ENCODE results near the gene FRK. TPM values are rescaled to one million over a fixed set of nuclear protein-coding genes. Genes with fewer than 3 reads are reported as not detected.

The FRK gene
- total RNA-seq, 1 donor from 2014 or later, result 7.4 TPM

DNA sequence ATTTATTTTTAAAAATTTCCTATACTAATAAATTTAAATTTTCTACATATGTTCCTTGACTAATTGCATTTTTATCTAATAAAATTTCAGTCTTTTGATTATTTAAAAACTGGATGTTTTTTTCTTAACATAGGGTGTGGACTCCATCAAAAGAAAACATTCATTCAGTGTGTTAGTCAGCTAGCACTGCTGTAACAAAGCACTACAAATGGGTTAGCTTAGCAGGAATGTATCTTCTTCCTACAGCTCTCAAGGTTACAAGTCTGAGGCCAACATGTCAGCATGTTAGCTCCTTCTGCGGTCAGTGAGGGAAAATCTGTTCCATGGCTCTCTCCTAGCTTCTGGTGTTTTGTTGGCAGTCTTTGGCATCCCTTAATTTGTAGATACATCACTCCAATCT is 32.5 kb downstream of the FRK start:
- TF ChIP-seq, protein P1, sequence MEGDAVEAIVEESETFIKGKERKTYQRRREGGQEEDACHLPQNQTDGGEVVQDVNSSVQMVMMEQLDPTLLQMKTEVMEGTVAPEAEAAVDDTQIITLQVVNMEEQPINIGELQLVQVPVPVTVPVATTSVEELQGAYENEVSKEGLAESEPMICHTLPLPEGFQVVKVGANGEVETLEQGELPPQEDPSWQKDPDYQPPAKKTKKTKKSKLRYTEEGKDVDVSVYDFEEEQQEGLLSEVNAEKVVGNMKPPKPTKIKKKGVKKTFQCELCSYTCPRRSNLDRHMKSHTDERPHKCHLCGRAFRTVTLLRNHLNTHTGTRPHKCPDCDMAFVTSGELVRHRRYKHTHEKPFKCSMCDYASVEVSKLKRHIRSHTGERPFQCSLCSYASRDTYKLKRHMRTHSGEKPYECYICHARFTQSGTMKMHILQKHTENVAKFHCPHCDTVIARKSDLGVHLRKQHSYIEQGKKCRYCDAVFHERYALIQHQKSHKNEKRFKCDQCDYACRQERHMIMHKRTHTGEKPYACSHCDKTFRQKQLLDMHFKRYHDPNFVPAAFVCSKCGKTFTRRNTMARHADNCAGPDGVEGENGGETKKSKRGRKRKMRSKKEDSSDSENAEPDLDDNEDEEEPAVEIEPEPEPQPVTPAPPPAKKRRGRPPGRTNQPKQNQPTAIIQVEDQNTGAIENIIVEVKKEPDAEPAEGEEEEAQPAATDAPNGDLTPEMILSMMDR (IDR thresholded peaks at IDR 0.05), result no peak
- DNase-seq (no peak), ATAC-seq (no peak)
- intact Hi-C loops (cut with DNase I), result no loop called here
- Histone ChIP-seq H3K36me3 (no peaks in the 10 kb centered on the region), H3K27ac (no peak overlapping the region), H3K4me1 (peaks cover 5% of the 10 kb centered on the region), H3K9me3 (no peaks in the 10 kb centered on the region), H3K27me3 (ENCODE audit: low read depth) (no peaks in the 10 kb centered on the region), H3K4me3 (no peak overlapping the region)

DNA sequence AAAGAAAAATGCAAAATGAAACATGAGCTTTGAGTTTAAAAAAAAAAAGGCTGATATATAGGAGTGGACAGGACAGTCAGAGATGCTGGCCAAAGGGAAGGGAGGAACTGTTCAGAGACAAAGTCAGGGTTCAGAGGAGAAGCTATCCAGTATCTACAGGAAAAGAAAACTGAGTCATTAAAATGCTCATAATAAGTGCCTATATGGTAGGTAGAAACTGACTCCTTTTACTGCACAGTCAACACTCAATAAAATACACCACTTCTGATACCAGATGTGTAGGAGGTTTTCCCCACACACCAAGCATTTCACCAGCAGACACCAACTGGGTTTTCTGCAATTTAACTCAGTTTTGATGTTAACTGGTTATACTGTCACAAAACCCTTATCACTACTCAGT is 32.9 kb downstream of the FRK start:
- peaks cover 5% of the 10 kb centered on the region for H3K4me1 ChIP-seq
- DNase-seq (no peak), ATAC-seq (no peak)
- H3K36me3 ChIP-seq, result no peaks in the 10 kb centered on the region
- no peak overlapping the region for H3K27ac ChIP-seq
- intact Hi-C loops (cut with DNase I), result no loop called here
- H3K4me3 ChIP-seq, result no peak overlapping the region
- H3K9me3 ChIP-seq, result no peaks in the 10 kb centered on the region
- no peaks in the 10 kb centered on the region for H3K27me3 ChIP-seq (ENCODE audit: low read depth)
- TF ChIP-seq, protein P1 (IDR thresholded peaks at IDR 0.05), result no peak

DNA sequence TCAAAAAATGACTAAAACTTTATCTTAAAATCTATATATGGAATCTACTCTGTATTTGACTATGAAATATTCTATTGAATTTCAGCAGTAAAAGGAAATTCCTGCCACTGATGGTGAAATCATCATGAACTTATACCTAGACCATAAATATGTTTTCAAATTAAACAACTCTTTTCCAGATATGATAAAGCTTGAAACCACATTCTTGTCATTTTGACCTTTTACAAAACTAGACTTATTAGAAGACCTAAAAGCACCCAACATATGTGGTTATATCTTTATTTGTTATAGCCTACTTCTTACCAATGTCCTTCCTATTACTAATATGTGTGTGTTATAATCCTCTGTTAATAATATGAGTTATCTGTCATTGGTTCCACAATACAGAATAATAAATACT is 35.3 kb downstream of the FRK start:
- ATAC-seq, result no peak
- no peaks in the 10 kb centered on the region for H3K9me3 ChIP-seq
- peaks cover 3% of the 10 kb centered on the region for H3K4me1 ChIP-seq
- intact Hi-C loops (cut with DNase I), result no loop called here
- H3K27me3 ChIP-seq (ENCODE audit: low read depth), result no peaks in the 10 kb centered on the region
- TF ChIP-seq, protein P1 (IDR thresholded peaks at IDR 0.05), result no peak
- no peak overlapping the region for H3K4me3 ChIP-seq
- H3K27ac ChIP-seq, result no peak overlapping the region
- DNase-seq, result no peak
- no peaks in the 10 kb centered on the region for H3K36me3 ChIP-seq

DNA sequence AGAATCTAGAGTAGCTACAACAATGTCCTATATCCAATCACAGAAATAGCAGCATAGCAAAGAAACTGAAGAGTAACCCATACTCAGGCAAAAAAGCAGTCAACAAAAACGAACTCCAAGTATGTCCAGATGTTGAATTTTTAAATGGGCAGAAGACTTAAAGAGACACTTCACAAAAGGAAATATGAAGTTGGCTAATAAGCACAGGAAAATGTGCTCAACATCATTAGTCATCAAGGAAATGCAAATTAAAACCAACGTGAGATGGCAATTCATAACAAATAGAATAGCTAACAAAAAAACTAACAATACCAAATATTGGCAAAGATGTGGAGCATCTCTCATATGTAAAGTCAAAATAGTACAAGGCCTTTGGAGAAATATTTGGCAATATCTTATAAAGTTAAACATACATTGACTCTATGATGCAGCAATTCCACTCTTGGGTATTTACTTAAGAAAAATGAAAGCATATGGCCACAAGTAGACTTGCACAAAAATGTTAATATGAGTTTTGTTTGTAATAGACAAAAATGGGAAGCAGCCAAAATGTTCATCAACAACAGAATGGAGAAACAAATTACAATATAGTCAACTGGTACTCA is 37.7 kb downstream of the FRK start:
- intact Hi-C loops (cut with DNase I), result no loop called here
- no peak for ATAC-seq
- TF ChIP-seq, protein P1 (IDR thresholded peaks at IDR 0.05), result no peak
- H3K9me3 ChIP-seq, result no peaks in the 10 kb centered on the region
- H3K4me1 ChIP-seq, result peaks cover 16% of the 10 kb centered on the region
- no peaks in the 10 kb centered on the region for H3K27me3 ChIP-seq (ENCODE audit: low read depth)
- no peaks in the 10 kb centered on the region for H3K36me3 ChIP-seq
- DNase-seq, result no peak
- H3K4me3 ChIP-seq, result no peak overlapping the region
- no peak overlapping the region for H3K27ac ChIP-seq

DNA sequence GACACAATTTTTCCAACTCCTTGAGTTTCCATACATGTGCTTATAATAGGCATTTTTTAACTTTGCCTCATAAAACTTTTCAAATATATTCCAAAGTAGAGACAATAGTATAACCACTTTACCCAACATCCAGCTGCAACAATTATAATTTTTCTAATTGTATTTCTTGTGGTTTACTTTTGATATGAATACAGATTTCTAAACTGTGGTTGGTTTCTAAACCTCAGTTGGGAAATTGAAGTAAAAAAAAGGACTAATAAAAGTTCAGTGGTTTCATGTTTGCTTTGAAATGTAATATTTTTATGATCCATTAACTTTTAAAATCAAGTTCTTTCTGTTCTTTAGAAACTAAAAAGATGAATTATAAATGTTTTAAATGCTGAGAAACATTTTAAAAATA is 40.0 kb downstream of the FRK start:
- no peak overlapping the region for H3K27ac ChIP-seq
- intact Hi-C loops (cut with DNase I), result no loop called here
- H3K4me1 ChIP-seq, result peaks cover 23% of the 10 kb centered on the region
- ATAC-seq (no peak), DNase-seq (no peak)
- no peaks in the 10 kb centered on the region for H3K9me3 ChIP-seq
- H3K27me3 ChIP-seq (ENCODE audit: low read depth), result no peaks in the 10 kb centered on the region
- no peak overlapping the region for H3K4me3 ChIP-seq
- TF ChIP-seq, protein P1 (IDR thresholded peaks at IDR 0.05), result no peak
- no peaks in the 10 kb centered on the region for H3K36me3 ChIP-seq
